HG03565 (cell line): ENCODE measurements around the gene SALL4.
"Not testable (repeated sequence)": the region's sequence is repeated elsewhere in the genome, so short reads cannot be mapped to it uniquely, and the experiment has no call there.

ENCODE experiments used
- ATAC-seq: cut with Tn5 transposase; IDR thresholded peaks from one replicate; pipeline ENCODE4 v1.9.1; 2021; ENCODE audit warnings: mild to moderate bottlenecking, moderate library complexity; ENCODE audit not compliant: unreplicated experiment

Gene SALL4

GRCh38 chr20:51803148-51803854 is 980 bp upstream of the SALL4 start:
- no peak for ATAC-seq

- no peak for ATAC-seq
These were observed 548 bp downstream of the SALL4 start for GRCh38 chr20:51801823-51802123.

- no peak for ATAC-seq
These were observed 1.0 kb downstream of the SALL4 start for GRCh38 chr20:51801122-51801822.

- ATAC-seq = no peak
These were observed 1.5 kb downstream of the SALL4 start for GRCh38 chr20:51800872-51801121.

GRCh38 chr20:51800060-51800871 is 2.1 kb downstream of the SALL4 start:
- no peak for ATAC-seq

GRCh38 chr20:51799401-51799860 is 2.9 kb downstream of the SALL4 start:
- ATAC-seq = no peak

- no peak for ATAC-seq
These were observed 4.8 kb downstream of the SALL4 start for GRCh38 chr20:51797357-51798025.

- ATAC-seq = no peak
These were observed 6.0 kb downstream of the SALL4 start for GRCh38 chr20:51796340-51796739.

GRCh38 chr20:51792960-51793359 is 9.4 kb downstream of the SALL4 start:
- no peak for ATAC-seq

- no peak for ATAC-seq
These were observed 10.7 kb downstream of the SALL4 start for GRCh38 chr20:51791626-51792025.

GRCh38 chr20:51790256-51790655 is 12.1 kb downstream of the SALL4 start:
- ATAC-seq = no peak

- ATAC-seq = no peak
These were observed 12.9 kb downstream of the SALL4 start for GRCh38 chr20:51789434-51789833.

- no peak for ATAC-seq
These were observed 13.5 kb downstream of the SALL4 start for GRCh38 chr20:51788822-51789221.

GRCh38 chr20:51784299-51784698 is 18.0 kb downstream of the SALL4 start:
- ATAC-seq = no peak

GRCh38 chr20:51778229-51778759 is 24.0 kb downstream of the SALL4 start:
- not testable (repeated sequence) for ATAC-seq

- ATAC-seq = no peak
These were observed 27.1 kb downstream of the SALL4 start for GRCh38 chr20:51775241-51775640.

GRCh38 chr20:51772236-51772635 is 30.1 kb downstream of the SALL4 start:
- no peak for ATAC-seq

- no peak for ATAC-seq
These were observed 32.2 kb downstream of the SALL4 start for GRCh38 chr20:51769976-51770615.

GRCh38 chr20:51768759-51769517 is 33.4 kb downstream of the SALL4 start:
- ATAC-seq = no peak
